GM23248 (cell line): ENCODE measurements around the gene UBAP2. TPM values are rescaled to one million over a fixed set of nuclear protein-coding genes. Genes with fewer than 3 reads are reported as not detected.
A peak's percentile ranks its signal among the peaks of the same experiment; 100 is the strongest.

Experiments
- DNase-seq: peaks from one replicate; pipeline ENCODE4 v3.0.0-alpha.2; 2015
- H2AFZ ChIP-seq: fragments of 200-600 bp; sonication (generic); 2 replicates; pipeline ENCODE4 v1.6.1; 2016; ENCODE audit warnings: antibody characterized with exemption
- H3F3A ChIP-seq: fragments of 200-600 bp; sonication (generic); 2 replicates; pipeline ENCODE4 v1.6.1; 2016; ENCODE audit warnings: mild to moderate bottlenecking, antibody characterized with exemption, mixed run types; ENCODE audit not compliant: insufficient read depth
- H3K27ac ChIP-seq: fragments of 200-600 bp; sonication (generic); 2 replicates; pipeline ENCODE4 v1.5.1; 2016; ENCODE audit warnings: mild to moderate bottlenecking
- H3K27me3 ChIP-seq: fragments of 200-600 bp; sonication (generic); replicated peaks from 2 replicates; pipeline ENCODE4 v1.6.1; 2016; ENCODE audit warnings: mild to moderate bottlenecking; ENCODE audit not compliant: insufficient read depth
- H3K36me3 ChIP-seq: fragments of 200-600 bp; sonication (generic); 2 replicates; pipeline ENCODE4 v1.6.1; 2016; ENCODE audit warnings: low read depth, mild to moderate bottlenecking
- H3K4me1 ChIP-seq: fragments of 200-600 bp; sonication (generic); 2 replicates; pipeline ENCODE4 v1.6.1; 2016; ENCODE audit warnings: mild to moderate bottlenecking; ENCODE audit not compliant: insufficient read depth
- H3K4me2 ChIP-seq: fragments of 200-600 bp; sonication (generic); one replicate; pipeline ENCODE4 v1.6.1; 2016; ENCODE audit warnings: mild to moderate bottlenecking; ENCODE audit not compliant: unreplicated experiment
- H3K4me3 ChIP-seq: fragments of 200-600 bp; sonication (generic); 2 replicates; pipeline ENCODE4 v1.5.1; 2016; ENCODE audit warnings: mild to moderate bottlenecking
- H3K79me2 ChIP-seq: fragments of 200-600 bp; sonication (generic); 2 replicates; pipeline ENCODE4 v1.6.1; 2016; ENCODE audit warnings: mild to moderate bottlenecking; ENCODE audit not compliant: insufficient read depth
- H3K9ac ChIP-seq: fragments of 200-600 bp; sonication (generic); 2 replicates; pipeline ENCODE4 v1.6.1; 2016; ENCODE audit warnings: mild to moderate bottlenecking
- H3K9me2 ChIP-seq: fragments of 200-600 bp; sonication (generic); 2 replicates; pipeline ENCODE4 v1.6.1; 2016; ENCODE audit warnings: mixed run types, mild to moderate bottlenecking, moderate library complexity; ENCODE audit not compliant: insufficient read depth
- H3K9me3 ChIP-seq: fragments of 200-600 bp; sonication (generic); one replicate; pipeline ENCODE4 v1.6.1; 2017; ENCODE audit warnings: low read depth
- H4K20me1 ChIP-seq: fragments of 200-600 bp; sonication (generic); 2 replicates; pipeline ENCODE4 v1.6.0; 2016; ENCODE audit not compliant: insufficient read depth
- EZH2 ChIP-seq: fragments of 200-600 bp; sonication (generic); IDR thresholded peaks from 2 replicates; pipeline ENCODE4 v1.6.1; 2018; ENCODE audit warnings: antibody characterized with exemption, mild to moderate bottlenecking; ENCODE audit not compliant: insufficient read depth, poor library complexity, severe bottlenecking
- EZH2phosphoT487 ChIP-seq: fragments of 200-600 bp; sonication (generic); IDR thresholded peaks from 2 replicates; pipeline ENCODE4 v1.6.1; 2018; ENCODE audit warnings: antibody characterized with exemption, moderate library complexity, mild to moderate bottlenecking, low read depth; ENCODE audit not compliant: insufficient read depth
- WGBS, 2 experiments: methylation state at CpG; one replicate each; pipeline ENCODE4 v1.1.6; 2015 to 2017; ENCODE audit warnings: low lambda C conversion rate in 2 of 2, low coverage in 1 of 2; ENCODE audit errors: missing lambda C conversion rate in 2 of 2; 5-methylcytosine and 5-hydroxymethylcytosine counted together
- in situ Hi-C: fragments of 300-500 bp; cut with MboI; formaldehyde crosslinking; loops from 2 replicates; pipeline ENCODE4 v1.15.0; 2020
- polyA plus RNA-seq: library from polyadenylated mRNA; unstranded; fragments of >200 nt; fragmentation: Nextera tagmentation; extraction: Ambion mirVana; gene quantifications from 2 replicates; pipeline ENCODE4 v1.2.1, GENCODE V29; 2016
- total RNA-seq: library from RNA; depleted of rRNA; stranded (reverse); fragments of >200 nt; shearing (Covaris generic); gene quantifications from 2 replicates; pipeline ENCODE4 v1.2.3, GENCODE V29; 2014

Gene UBAP2
- total and polyA plus RNA-seq, 2 experiments from 2014 or later = 13.0 to 13.9 TPM

- Histone ChIP-seq H3K4me1 (no peaks in the 10 kb centered on the region), H3K27ac (no peak overlapping the region), H3K4me2 (no peak overlapping the region), H3F3A (0 out of 2 replicates have a peak, but pooled peaks cover 1% of the 10 kb centered on the region), H3K27me3 (no peaks in the 10 kb centered on the region), H3K4me3 (no peak overlapping the region), H4K20me1 (no peaks in the 10 kb centered on the region), H3K9ac (no peak overlapping the region), H2AFZ (no peak overlapping the region), H3K9me2 (no peaks in the 10 kb centered on the region), H3K36me3 (peaks cover 48% of the 10 kb centered on the region), H3K79me2 (peaks cover 52% of the 10 kb centered on the region), H3K9me3 (no peaks in the 10 kb centered on the region)
- TF ChIP-seq EZH2phosphoT487 (no peak), EZH2 (no peak)
- WGBS, 2 experiments = 32 to 38% methylated on average over 2 of the region's 2 CpGs
- DNase-seq = no peak
- in situ Hi-C loops = no loop called here
Observed at GRCh38 chr9:33993104-33993503, 55.6 kb downstream of the UBAP2 start.

DNA sequence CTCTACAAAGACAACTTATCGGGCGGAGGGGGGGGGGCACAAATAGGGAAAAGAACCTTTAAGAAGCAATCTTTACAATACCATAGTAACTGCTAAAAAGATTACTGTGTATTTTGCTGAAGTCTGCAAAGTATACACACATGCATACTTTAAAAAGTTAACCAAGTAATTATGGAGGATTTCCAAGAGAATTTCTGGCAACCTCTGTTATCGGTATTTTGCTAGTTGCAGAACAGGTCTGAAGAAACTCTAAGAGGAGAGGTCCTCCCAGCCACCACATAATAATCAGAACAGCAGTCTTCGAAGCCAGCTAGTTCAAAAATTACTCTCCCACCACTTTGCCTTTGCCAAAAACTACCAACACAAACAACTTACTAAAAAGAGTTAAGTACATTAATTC, 56.1 kb downstream of the UBAP2 start:
- H2AFZ ChIP-seq = no peak overlapping the region
- no peaks in the 10 kb centered on the region for H3K27me3 ChIP-seq
- TF ChIP-seq EZH2phosphoT487 = no peak
- no peak for TF ChIP-seq EZH2
- no peak overlapping the region for H3K9ac ChIP-seq
- H3K27ac ChIP-seq = no peak overlapping the region
- DNase-seq = no peak
- in situ Hi-C loops = no loop called here
- peaks cover 45% of the 10 kb centered on the region for H3K36me3 ChIP-seq
- H4K20me1 ChIP-seq = no peaks in the 10 kb centered on the region
- H3K4me1 ChIP-seq = no peaks in the 10 kb centered on the region
- peaks cover 52% of the 10 kb centered on the region for H3K79me2 ChIP-seq
- no peak overlapping the region for H3K4me3 ChIP-seq
- 96 to 97% methylated on average over 3 to 4 of the region's 4 CpGs for WGBS, 2 experiments
- H3K9me2 ChIP-seq = no peaks in the 10 kb centered on the region
- H3K4me2 ChIP-seq = no peak overlapping the region
- H3K9me3 ChIP-seq = no peaks in the 10 kb centered on the region
- no peaks in the 10 kb centered on the region for H3F3A ChIP-seq

DNA sequence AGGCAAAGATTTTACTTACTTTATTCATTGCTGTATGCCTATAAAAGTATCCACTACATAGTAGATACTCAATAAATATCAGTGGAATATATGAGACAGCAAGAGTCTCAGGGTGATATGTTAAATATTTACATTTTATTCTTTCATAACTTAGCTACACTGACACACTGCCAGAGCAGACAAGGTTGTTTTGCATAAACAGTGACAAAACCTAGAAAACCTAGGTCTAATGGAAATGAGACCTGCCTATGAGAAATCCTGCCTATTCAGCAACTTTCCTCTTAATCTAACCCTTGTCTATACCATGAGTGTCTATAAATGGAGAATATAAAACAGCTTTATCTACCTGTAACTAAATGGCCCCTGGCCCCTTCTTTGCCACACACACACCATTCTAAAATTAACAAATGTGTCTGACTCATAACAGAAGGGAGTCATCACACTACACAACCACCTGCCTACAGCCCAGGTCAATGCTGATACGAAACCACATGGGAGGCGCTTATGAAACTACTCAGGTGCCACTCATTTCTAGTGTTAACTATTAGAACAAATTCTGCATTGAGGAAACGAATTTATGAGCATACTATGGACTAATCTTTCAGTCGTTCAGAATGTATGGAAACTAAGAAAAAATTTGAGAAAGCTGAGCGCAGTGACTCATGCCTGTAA, 60.3 kb downstream of the UBAP2 start:
- peaks cover 40% of the 10 kb centered on the region; the same call in 1 of the 2 replicates for H3K79me2 ChIP-seq
- H4K20me1 ChIP-seq = no peaks in the 10 kb centered on the region
- no peak overlapping the region for H3K9ac ChIP-seq
- H3K4me1 ChIP-seq = no peaks in the 10 kb centered on the region
- WGBS, 2 experiments = 88 to 92% methylated on average over 5 of the region's 5 CpGs
- peak; percentile 1 for DNase-seq
- H3K4me2 ChIP-seq = no peak overlapping the region
- H3F3A ChIP-seq = no peaks in the 10 kb centered on the region
- H3K4me3 ChIP-seq = no peak overlapping the region
- no peaks in the 10 kb centered on the region for H3K27me3 ChIP-seq
- in situ Hi-C loops = no loop called here
- no peak overlapping the region for H2AFZ ChIP-seq
- TF ChIP-seq EZH2phosphoT487 = no peak
- no peak for TF ChIP-seq EZH2
- H3K36me3 ChIP-seq = peaks cover 41% of the 10 kb centered on the region
- H3K9me3 ChIP-seq = no peaks in the 10 kb centered on the region
- no peaks in the 10 kb centered on the region for H3K9me2 ChIP-seq
- no peak overlapping the region for H3K27ac ChIP-seq

DNA sequence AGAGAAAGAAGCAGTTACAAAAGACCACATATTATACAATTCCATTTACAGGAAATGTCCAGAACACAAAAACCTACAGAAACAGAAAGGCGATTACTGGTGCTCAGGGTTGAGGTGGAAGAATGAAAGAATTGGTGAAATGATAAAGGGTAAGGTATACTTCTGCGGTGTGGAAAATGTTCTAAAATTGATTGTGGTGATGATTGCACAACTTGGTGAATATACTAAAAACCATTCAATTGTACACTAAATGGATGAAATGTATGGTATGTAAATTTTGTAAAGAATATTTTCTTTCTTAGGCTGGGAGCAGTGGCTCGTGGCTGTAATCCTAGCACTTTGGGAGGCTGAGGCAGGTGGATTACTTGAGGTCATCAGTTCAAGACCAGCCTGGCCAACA, 72.3 kb downstream of the UBAP2 start:
- H2AFZ ChIP-seq = no peak overlapping the region
- no peaks in the 10 kb centered on the region for H3K4me1 ChIP-seq
- in situ Hi-C loops = no loop called here
- H3K27ac ChIP-seq = no peak overlapping the region
- no peaks in the 10 kb centered on the region for H3F3A ChIP-seq
- no peaks in the 10 kb centered on the region for H3K9me2 ChIP-seq
- no peaks in the 10 kb centered on the region for H3K9me3 ChIP-seq
- WGBS, 2 experiments = 87 to 91% methylated on average over 3 of the region's 3 CpGs
- TF ChIP-seq EZH2 (no peak), EZH2phosphoT487 (no peak)
- H3K4me2 ChIP-seq = no peak overlapping the region
- peaks cover 2% of the 10 kb centered on the region; the same call in 1 of the 2 replicates for H3K36me3 ChIP-seq
- H3K4me3 ChIP-seq = no peak overlapping the region
- no peaks in the 10 kb centered on the region for H4K20me1 ChIP-seq
- H3K27me3 ChIP-seq = no peaks in the 10 kb centered on the region
- DNase-seq = no peak
- H3K9ac ChIP-seq = no peak overlapping the region
- no peaks in the 10 kb centered on the region for H3K79me2 ChIP-seq

GRCh38 chr9:33972698-33973097, 76.0 kb downstream of the UBAP2 start:
- no peak for DNase-seq
- Histone ChIP-seq H3K79me2 (no peaks in the 10 kb centered on the region), H3K4me1 (no peaks in the 10 kb centered on the region), H3K4me3 (no peak overlapping the region), H3K9me2 (no peaks in the 10 kb centered on the region), H3K36me3 (peaks cover 9% of the 10 kb centered on the region; the same call in 1 of the 2 replicates), H3K27me3 (no peaks in the 10 kb centered on the region), H4K20me1 (no peaks in the 10 kb centered on the region), H2AFZ (no peak overlapping the region), H3K9me3 (no peaks in the 10 kb centered on the region), H3K9ac (no peak overlapping the region), H3F3A (no peaks in the 10 kb centered on the region), H3K4me2 (no peak overlapping the region), H3K27ac (no peak overlapping the region)
- TF ChIP-seq EZH2phosphoT487 (no peak), EZH2 (no peak)
- in situ Hi-C loops = no loop called here
- WGBS, 2 experiments = 97 to 98% methylated on average over 2 of the region's 2 CpGs
